ENCODE measurements around the gene CDK2AP2.

Gene CDK2AP2

GRCh38 chr11:67464411-67465188 lies 43.4 kb downstream of the CDK2AP2 start:
- peak; percentile 91 for DNase-seq

GRCh38 chr11:67463680-67464410 lies 44.1 kb downstream of the CDK2AP2 start:
- DNase-seq: no peak

- DNase-seq: no peak
Observed at GRCh38 chr11:67463186-67463585, 44.8 kb downstream of the CDK2AP2 start.

GRCh38 chr11:67458266-67458665 lies 49.7 kb downstream of the CDK2AP2 start:
- DNase-seq: no peak

GRCh38 chr11:67457453-67457852 lies 50.5 kb downstream of the CDK2AP2 start:
- no peak for DNase-seq

Measured in NK-92 treated with Interleukin-12 subunit alpha and Interleukin-12 subunit beta, amount 100 ng/mL, for 24 hours (cell line).